AG10803 (cell line): ENCODE measurements around the gene EDNRB.

Experiments
- DNase-seq: peaks from one replicate; pipeline ENCODE4 v3.0.0; 2010; ENCODE audit warnings: low read depth
- H3K4me3 ChIP-seq: 2 replicates; pipeline ENCODE4 v1.5.1; 2011; ENCODE audit warnings: mild to moderate bottlenecking, low read length, control low read depth
- CTCF ChIP-seq: conservative IDR thresholded peaks from 2 replicates; pipeline ENCODE4 v1.5.1; 2011; ENCODE audit warnings: mild to moderate bottlenecking, low read length, control low read depth, inconsistent platforms

The EDNRB gene

GRCh38 chr13:77891041-77891440 is 27.6 kb downstream of the EDNRB start:
- DNase-seq, result no peak
- H3K4me3 ChIP-seq, result no peak overlapping the region

GRCh38 chr13:77883328-77883727 is 35.3 kb downstream of the EDNRB start:
- no peak for DNase-seq
- no peak overlapping the region for H3K4me3 ChIP-seq
- no peak for TF ChIP-seq CTCF

More at GRCh38 chr13:77891041-77891440, 27.6 kb downstream of the EDNRB start:
- no peak for TF ChIP-seq CTCF

- no peak for DNase-seq
- no peak for TF ChIP-seq CTCF
These were observed 40.4 kb downstream of the EDNRB start for GRCh38 chr13:77878190-77878589.

GRCh38 chr13:77876176-77876575 is 42.5 kb downstream of the EDNRB start:
- H3K4me3 ChIP-seq, result no peak overlapping the region
- no peak for TF ChIP-seq CTCF
- peak; percentile 46 for DNase-seq

More at GRCh38 chr13:77878190-77878589, 40.4 kb downstream of the EDNRB start:
- H3K4me3 ChIP-seq, result no peak overlapping the region

- DNase-seq, result peak; percentile 14
- TF ChIP-seq CTCF, result no peak
- no peak overlapping the region for H3K4me3 ChIP-seq
These were observed 44.2 kb downstream of the EDNRB start for GRCh38 chr13:77874406-77874805.

GRCh38 chr13:77872995-77873394 is 45.6 kb downstream of the EDNRB start:
- DNase-seq, result no peak
- no peak overlapping the region for H3K4me3 ChIP-seq
- no peak for TF ChIP-seq CTCF

- no peak for DNase-seq
- TF ChIP-seq CTCF, result no peak
- no peak overlapping the region for H3K4me3 ChIP-seq
These were observed 47.0 kb downstream of the EDNRB start for GRCh38 chr13:77871596-77871995.
